ENCODE measurements around the gene HEMK1. TPM values are rescaled to one million over a fixed set of nuclear protein-coding genes. Genes with fewer than 3 reads are reported as not detected.

HEMK1 gene
- total and polyA plus RNA-seq, 5 donors from 2014 or later = 18.5 to 24.9 (median 22.1) TPM

- Histone ChIP-seq H3K4me1 (ENCODE audit: control insufficient read depth, insufficient read depth, low read length, poor library complexity, severe bottlenecking) (no peaks in the 10 kb centered on the region), H3K36me3 (ENCODE audit: control insufficient read depth, insufficient read depth, low read length) (no peaks in the 10 kb centered on the region), H3K4me3 (ENCODE audit: low read depth, low read length) (no peak overlapping the region), H3K9me3 (ENCODE audit: control insufficient read depth in 2 of 2, low read length in 2 of 2) (no peaks in the 10 kb centered on the region), H3K27ac (ENCODE audit: insufficient read depth, low read length, poor library complexity, severe bottlenecking) (no peak overlapping the region), H3K27me3 (ENCODE audit: control insufficient read depth, insufficient read depth, low read length) (peaks cover 10% of the 10 kb centered on the region)
- no peak overlapping the region for H3K27ac Mint-ChIP-seq
- no peak for DNase-seq
- H3K4me1 Mint-ChIP-seq = no peaks in the 10 kb centered on the region
- H3K36me3 Mint-ChIP-seq = no peaks in the 10 kb centered on the region
- no peak overlapping the region for H3K4me3 Mint-ChIP-seq
- peaks cover 31% of the 10 kb centered on the region for H3K27me3 Mint-ChIP-seq
- no peaks in the 10 kb centered on the region for H3K9me3 Mint-ChIP-seq
- no peak for ATAC-seq (ENCODE audit: low read depth in 2 of 2)
Measured at GRCh38 chr3:50530001-50530970, 39.0 kb upstream of the HEMK1 start.

- Histone ChIP-seq H3K4me1 (ENCODE audit: control insufficient read depth, insufficient read depth, low read length, poor library complexity, severe bottlenecking) (no peaks in the 10 kb centered on the region), H3K4me3 (ENCODE audit: low read depth, low read length) (no peak overlapping the region), H3K9me3 (ENCODE audit: control insufficient read depth in 2 of 2, low read length in 2 of 2) (no peaks in the 10 kb centered on the region), H3K27ac (ENCODE audit: insufficient read depth, low read length, poor library complexity, severe bottlenecking) (no peak overlapping the region), H3K36me3 (ENCODE audit: control insufficient read depth, insufficient read depth, low read length) (no peaks in the 10 kb centered on the region), H3K27me3 (ENCODE audit: control insufficient read depth, insufficient read depth, low read length) (peaks cover 10% of the 10 kb centered on the region)
- peaks cover 29% of the 10 kb centered on the region for H3K27me3 Mint-ChIP-seq
- H3K9me3 Mint-ChIP-seq = no peaks in the 10 kb centered on the region
- no peak overlapping the region for H3K4me3 Mint-ChIP-seq
- H3K4me1 Mint-ChIP-seq = no peaks in the 10 kb centered on the region
- H3K27ac Mint-ChIP-seq = no peak overlapping the region
- ATAC-seq (ENCODE audit: low read depth in 2 of 2) = no peak
- no peak for DNase-seq
- H3K36me3 Mint-ChIP-seq = no peaks in the 10 kb centered on the region
Measured at GRCh38 chr3:50531201-50531600, 38.1 kb upstream of the HEMK1 start.

- Mint-ChIP-seq H3K4me3 (no peak overlapping the region), H3K9me3 (no peaks in the 10 kb centered on the region), H3K27me3 (peaks cover 35% of the 10 kb centered on the region), H3K36me3 (no peaks in the 10 kb centered on the region), H3K4me1 (no peaks in the 10 kb centered on the region), H3K27ac (no peak overlapping the region)
- Histone ChIP-seq H3K27me3 (ENCODE audit: control insufficient read depth, insufficient read depth, low read length) (peaks cover 10% of the 10 kb centered on the region), H3K4me3 (ENCODE audit: low read depth, low read length) (no peak overlapping the region), H3K27ac (ENCODE audit: insufficient read depth, low read length, poor library complexity, severe bottlenecking) (no peak overlapping the region), H3K4me1 (ENCODE audit: control insufficient read depth, insufficient read depth, low read length, poor library complexity, severe bottlenecking) (no peaks in the 10 kb centered on the region), H3K9me3 (ENCODE audit: control insufficient read depth in 2 of 2, low read length in 2 of 2) (no peaks in the 10 kb centered on the region), H3K36me3 (ENCODE audit: control insufficient read depth, insufficient read depth, low read length) (no peaks in the 10 kb centered on the region)
- no peak for DNase-seq
- no peak for ATAC-seq (ENCODE audit: low read depth in 2 of 2)
Measured at GRCh38 chr3:50532062-50532705, 37.1 kb upstream of the HEMK1 start.

GRCh38 chr3:50533316-50533715 lies 36.0 kb upstream of the HEMK1 start:
- no peaks in the 10 kb centered on the region for H3K9me3 ChIP-seq (ENCODE audit: control insufficient read depth in 2 of 2, low read length in 2 of 2)
- no peaks in the 10 kb centered on the region for H3K36me3 ChIP-seq (ENCODE audit: control insufficient read depth, insufficient read depth, low read length)
- Mint-ChIP-seq H3K27me3 (peaks cover 41% of the 10 kb centered on the region), H3K9me3 (no peaks in the 10 kb centered on the region), H3K4me3 (no peak overlapping the region), H3K36me3 (no peaks in the 10 kb centered on the region), H3K4me1 (no peaks in the 10 kb centered on the region), H3K27ac (no peak overlapping the region)
- DNase-seq (no peak), ATAC-seq (ENCODE audit: low read depth in 2 of 2) (no peak)
- H3K27me3 ChIP-seq (ENCODE audit: control insufficient read depth, insufficient read depth, low read length) = peaks cover 10% of the 10 kb centered on the region
- no peak overlapping the region for H3K27ac ChIP-seq (ENCODE audit: insufficient read depth, low read length, poor library complexity, severe bottlenecking)
- no peaks in the 10 kb centered on the region for H3K4me1 ChIP-seq (ENCODE audit: control insufficient read depth, insufficient read depth, low read length, poor library complexity, severe bottlenecking)
- H3K4me3 ChIP-seq (ENCODE audit: low read depth, low read length) = no peak overlapping the region

GRCh38 chr3:50533807-50534461 lies 35.4 kb upstream of the HEMK1 start:
- Mint-ChIP-seq H3K36me3 (no peaks in the 10 kb centered on the region), H3K27me3 (peaks cover 46% of the 10 kb centered on the region), H3K4me1 (no peaks in the 10 kb centered on the region), H3K4me3 (no peak overlapping the region), H3K27ac (no peak overlapping the region), H3K9me3 (no peaks in the 10 kb centered on the region)
- Histone ChIP-seq H3K4me1 (ENCODE audit: control insufficient read depth, insufficient read depth, low read length, poor library complexity, severe bottlenecking) (no peaks in the 10 kb centered on the region), H3K9me3 (ENCODE audit: control insufficient read depth in 2 of 2, low read length in 2 of 2) (no peaks in the 10 kb centered on the region), H3K4me3 (ENCODE audit: low read depth, low read length) (no peak overlapping the region), H3K27me3 (ENCODE audit: control insufficient read depth, insufficient read depth, low read length) (peaks cover 7% of the 10 kb centered on the region), H3K27ac (ENCODE audit: insufficient read depth, low read length, poor library complexity, severe bottlenecking) (no peak overlapping the region), H3K36me3 (ENCODE audit: control insufficient read depth, insufficient read depth, low read length) (no peaks in the 10 kb centered on the region)
- DNase-seq (no peak), ATAC-seq (ENCODE audit: low read depth in 2 of 2) (no peak)

GRCh38 chr3:50534681-50535330 lies 34.5 kb upstream of the HEMK1 start:
- no peaks in the 10 kb centered on the region for H3K36me3 Mint-ChIP-seq
- no peaks in the 10 kb centered on the region for H3K9me3 Mint-ChIP-seq
- no peak overlapping the region for H3K27ac ChIP-seq (ENCODE audit: insufficient read depth, low read length, poor library complexity, severe bottlenecking)
- H3K27me3 ChIP-seq (ENCODE audit: control insufficient read depth, insufficient read depth, low read length) = peaks cover 2% of the 10 kb centered on the region
- H3K9me3 ChIP-seq (ENCODE audit: control insufficient read depth in 2 of 2, low read length in 2 of 2) = no peaks in the 10 kb centered on the region
- no peak overlapping the region for H3K4me3 Mint-ChIP-seq
- H3K4me3 ChIP-seq (ENCODE audit: low read depth, low read length) = no peak overlapping the region
- H3K27ac Mint-ChIP-seq = no peak overlapping the region
- H3K36me3 ChIP-seq (ENCODE audit: control insufficient read depth, insufficient read depth, low read length) = no peaks in the 10 kb centered on the region
- DNase-seq (no peak), ATAC-seq (ENCODE audit: low read depth in 2 of 2) (no peak)
- H3K4me1 ChIP-seq (ENCODE audit: control insufficient read depth, insufficient read depth, low read length, poor library complexity, severe bottlenecking) = no peaks in the 10 kb centered on the region
- no peaks in the 10 kb centered on the region for H3K4me1 Mint-ChIP-seq
- H3K27me3 Mint-ChIP-seq = peaks cover 42% of the 10 kb centered on the region

GRCh38 chr3:50536471-50537180 lies 32.7 kb upstream of the HEMK1 start:
- Histone ChIP-seq H3K9me3 (ENCODE audit: control insufficient read depth in 2 of 2, low read length in 2 of 2) (no peaks in the 10 kb centered on the region), H3K4me3 (ENCODE audit: low read depth, low read length) (no peak overlapping the region), H3K36me3 (ENCODE audit: control insufficient read depth, insufficient read depth, low read length) (no peaks in the 10 kb centered on the region), H3K4me1 (ENCODE audit: control insufficient read depth, insufficient read depth, low read length, poor library complexity, severe bottlenecking) (no peaks in the 10 kb centered on the region), H3K27me3 (ENCODE audit: control insufficient read depth, insufficient read depth, low read length) (no peaks in the 10 kb centered on the region), H3K27ac (ENCODE audit: insufficient read depth, low read length, poor library complexity, severe bottlenecking) (no peak overlapping the region)
- DNase-seq = no peak
- Mint-ChIP-seq H3K36me3 (no peaks in the 10 kb centered on the region), H3K4me1 (no peaks in the 10 kb centered on the region), H3K27ac (no peak overlapping the region), H3K4me3 (no peak overlapping the region), H3K27me3 (peaks cover 36% of the 10 kb centered on the region), H3K9me3 (no peaks in the 10 kb centered on the region)
- no peak for ATAC-seq (ENCODE audit: low read depth in 2 of 2)

All from CD4-positive, CD25-positive, alpha-beta regulatory T cell (primary cell).